H1 (cell line): ENCODE results near the gene LPIN2. TPM values are rescaled to one million over a fixed set of nuclear protein-coding genes. Genes with fewer than 3 reads are reported as not detected.

Experiments used
- CTCF ChIA-PET: fragments of 300-600 bp; sonication (Branson Sonifier 250); formaldehyde crosslinking; loops from one replicate; lab custom pipeline; 2021; ENCODE audit not compliant: partially characterized antibody; lab: Charles Lee
- POLR2A ChIA-PET: fragments of 300-600 bp; sonication (Branson Sonifier 250); formaldehyde crosslinking; loops from one replicate; lab custom pipeline; 2021; ENCODE audit warnings: inconsistent platforms; ENCODE audit not compliant: partially characterized antibody; lab: Charles Lee
- DNase-seq, 2 experiments: peaks; one replicate each; pipeline versions ENCODE4 v3.0.0 to v3.0.0-alpha.2; 2010 to 2022; ENCODE audit warnings: low spot score in 2 of 2, low read depth in 1 of 2, mixed read lengths in 1 of 2
- FAIRE-seq: peaks from 2 replicates; lab custom pipeline; 2011; peaks lifted over from hg19 to GRCh38; lab: Jason Lieb, UNC
- H2AFZ ChIP-seq: 2 replicates; pipeline ENCODE4 v1.8.1; 2012; ENCODE audit warnings: low read length, inconsistent platforms
- H2AK5ac ChIP-seq: 2 replicates; pipeline ENCODE4 v1.6.1; 2013; ENCODE audit warnings: low read depth, low read length
- H2BK120ac ChIP-seq: replicated peaks from 2 replicates; pipeline ENCODE3; 2013; ENCODE audit warnings: low read depth, low read length, inconsistent platforms
- H2BK12ac ChIP-seq: 2 replicates; pipeline ENCODE4 v1.6.1; 2013; ENCODE audit warnings: low read depth, low read length
- H2BK15ac ChIP-seq: 2 replicates; pipeline ENCODE4 v1.6.1; 2013; ENCODE audit warnings: low read length
- H2BK20ac ChIP-seq: 2 replicates; pipeline ENCODE4 v1.6.1; 2013; ENCODE audit warnings: low read length
- H2BK5ac ChIP-seq: 2 replicates; pipeline ENCODE4 v1.6.1; 2013; ENCODE audit warnings: low read depth, low read length
- H3K14ac ChIP-seq: 2 replicates; pipeline ENCODE4 v1.6.1; 2013; ENCODE audit warnings: inconsistent platforms; ENCODE audit not compliant: insufficient read length
- H3K18ac ChIP-seq: 2 replicates; pipeline ENCODE4 v1.6.1; 2013; ENCODE audit warnings: low read length; ENCODE audit errors: extremely low read depth
- H3K23ac ChIP-seq: 2 replicates; pipeline ENCODE4 v1.6.1; 2013; ENCODE audit warnings: inconsistent platforms; ENCODE audit not compliant: insufficient read length
- H3K23me2 ChIP-seq: 2 replicates; pipeline ENCODE4 v1.6.1; 2013; ENCODE audit warnings: low read depth, low read length
- H3K27ac ChIP-seq: 2 replicates; pipeline ENCODE4 v1.6.1; 2011; ENCODE audit warnings: low read depth, low read length, inconsistent platforms
- H3K27me3 ChIP-seq, 4 experiments: replicated peaks in 1 of 4; 1 replicate in 1 of 4; 2 replicates in 3 of 4; pipeline versions ENCODE4 v1.6.1 to v1.8.1; 2011 to 2013; ENCODE audit warnings: low read length in 3 of 4, mild to moderate bottlenecking in 3 of 4, inconsistent platforms in 2 of 4, mixed read lengths in 2 of 4, moderate library complexity in 1 of 4; ENCODE audit not compliant: control insufficient read depth in 3 of 4, insufficient read depth in 3 of 4; ENCODE audit errors: extremely low read depth in 1 of 4
- H3K36me3 ChIP-seq, 4 experiments: 2 replicates each; pipeline versions ENCODE4 v1.6.1 to v1.8.1; 2011 to 2013; ENCODE audit warnings: mild to moderate bottlenecking in 4 of 4, low read length in 3 of 4, moderate library complexity in 2 of 4, control low read depth in 1 of 4, inconsistent platforms in 1 of 4; ENCODE audit not compliant: insufficient read depth in 4 of 4, control insufficient read depth in 2 of 4
- H3K4ac ChIP-seq: replicated peaks from 2 replicates; pipeline ENCODE3; 2013; ENCODE audit warnings: low read length, low read depth, mixed read lengths, inconsistent platforms; ENCODE audit not compliant: insufficient read length
- H3K4me1 ChIP-seq, 4 experiments: replicated peaks in 1 of 4; 1 replicate in 1 of 4; 2 replicates in 3 of 4; pipeline versions ENCODE4 v1.6.1 to v1.8.1; 2011 to 2013; ENCODE audit warnings: low read length in 3 of 4, inconsistent platforms in 2 of 4, mixed read lengths in 1 of 4; ENCODE audit not compliant: insufficient read depth in 4 of 4, control insufficient read depth in 3 of 4
- H3K4me2 ChIP-seq, 2 experiments: 2 replicates each; pipeline versions ENCODE4 v1.6.1 to v1.8.1; 2011 to 2013; ENCODE audit warnings: low read depth in 2 of 2, low read length in 2 of 2, control low read depth in 1 of 2, inconsistent platforms in 1 of 2, mild to moderate bottlenecking in 1 of 2; ENCODE audit not compliant: insufficient read depth in 1 of 2
- H3K4me3 ChIP-seq, 4 experiments: fragments of 200-600, 300-600 bp in 1 of 4; sonication (generic), shearing (Covaris generic), sonication (Bioruptor Twin) in 1 of 4; 2 replicates each; pipeline versions ENCODE4 v1.5.1 to v1.8.1; 2011 to 2016; ENCODE audit warnings: low read length in 4 of 4, low read depth in 3 of 4, control low read depth in 2 of 4, inconsistent platforms in 2 of 4, mild to moderate bottlenecking in 2 of 4, mixed read lengths in 1 of 4, moderate library complexity in 1 of 4; ENCODE audit not compliant: insufficient read depth in 2 of 4; ENCODE audit errors: extremely low read depth in 1 of 4
- H3K56ac ChIP-seq: replicated peaks from 2 replicates; pipeline ENCODE3; 2013; ENCODE audit warnings: low read depth, mild to moderate bottlenecking, mixed read lengths, low read length, inconsistent platforms; ENCODE audit not compliant: insufficient read length
- H3K79me1 ChIP-seq: 2 replicates; pipeline ENCODE4 v1.6.1; 2013; ENCODE audit warnings: low read depth, low read length, control low read depth
- H3K79me2 ChIP-seq, 2 experiments: 2 replicates each; pipeline versions ENCODE4 v1.6.1 to v1.8.1; 2012 to 2013; ENCODE audit warnings: low read length in 2 of 2, mild to moderate bottlenecking in 2 of 2, inconsistent platforms in 1 of 2; ENCODE audit not compliant: insufficient read depth in 2 of 2, control insufficient read depth in 1 of 2
- H3K9ac ChIP-seq, 4 experiments: replicated peaks in 1 of 4; 1 replicate in 1 of 4; 2 replicates in 3 of 4; pipeline versions ENCODE4 v1.6.1 to v1.8.1; 2011 to 2013; ENCODE audit warnings: low read depth in 3 of 4, low read length in 3 of 4, control low read depth in 2 of 4, mild to moderate bottlenecking in 2 of 4, moderate library complexity in 2 of 4, inconsistent platforms in 1 of 4; ENCODE audit errors: extremely low read depth in 1 of 4
- H3K9me3 ChIP-seq, 2 experiments: 2 replicates each; pipeline versions ENCODE4 v1.6.1 to v1.8.1; 2012 to 2013; ENCODE audit warnings: mild to moderate bottlenecking in 2 of 2, moderate library complexity in 2 of 2, control low read depth in 1 of 2, inconsistent platforms in 1 of 2, low read depth in 1 of 2, low read length in 1 of 2, mixed read lengths in 1 of 2; ENCODE audit not compliant: insufficient read depth in 2 of 2
- H4K20me1 ChIP-seq, 2 experiments: replicated peaks in 1 of 2; 2 replicates each; pipeline versions ENCODE3 to v1.8.1; 2011 to 2013; ENCODE audit warnings: inconsistent platforms in 2 of 2, low read length in 2 of 2, mild to moderate bottlenecking in 1 of 2; ENCODE audit not compliant: insufficient read depth in 2 of 2, control insufficient read depth in 1 of 2
- H4K5ac ChIP-seq: 2 replicates; pipeline ENCODE4 v1.6.1; 2013; ENCODE audit warnings: low read length, low read depth, mixed read lengths, inconsistent platforms; ENCODE audit not compliant: insufficient read length
- H4K8ac ChIP-seq: 2 replicates; pipeline ENCODE4 v1.8.0; 2013; ENCODE audit warnings: mild to moderate bottlenecking, moderate library complexity, low read length, inconsistent platforms; ENCODE audit not compliant: insufficient read depth; ENCODE audit errors: extremely low read depth
- H4K91ac ChIP-seq: replicated peaks from 2 replicates; pipeline ENCODE3; 2013; ENCODE audit warnings: low read length, mixed read lengths, inconsistent platforms; ENCODE audit not compliant: insufficient read length
- BACH1 ChIP-seq: IDR thresholded peaks from 2 replicates; pipeline ENCODE4 v1.6.1; 2012; ENCODE audit warnings: low read length, improper control_type of control experiment
- CBX8 ChIP-seq: fragments of 300-800, 300-1000 bp; sonication (generic); IDR thresholded peaks from 2 replicates; pipeline ENCODE4 v1.7.1; 2016; ENCODE audit warnings: low read depth, low read length, borderline replicate concordance
- CHD2 ChIP-seq: IDR thresholded peaks from 2 replicates; pipeline ENCODE4 v1.6.1; 2012; ENCODE audit warnings: low read length, improper control_type of control experiment
- EGR1 ChIP-seq: IDR thresholded peaks from 2 replicates; pipeline ENCODE4 v1.6.1; 2011; ENCODE audit warnings: low read depth, low read length, borderline replicate concordance
- FOSL1 ChIP-seq: IDR thresholded peaks from 2 replicates; pipeline ENCODE4 v1.6.1; 2011; ENCODE audit warnings: mild to moderate bottlenecking, low read depth, low read length, moderate library complexity; ENCODE audit not compliant: insufficient read depth
- KDM4A ChIP-seq: IDR thresholded peaks from one replicate; pipeline ENCODE4 v1.7.1; 2012; ENCODE audit warnings: low read depth, mild to moderate bottlenecking, moderate library complexity, low read length, inconsistent platforms; ENCODE audit not compliant: severe bottlenecking
- NRF1 ChIP-seq: IDR thresholded peaks from 2 replicates; pipeline ENCODE4 v1.6.1; 2011; ENCODE audit warnings: mild to moderate bottlenecking, low read depth, low read length, improper control_type of control experiment
- POLR2A ChIP-seq, 2 experiments: IDR thresholded peaks; 1 replicate in 1 of 2; 2 replicates in 1 of 2; pipeline ENCODE4 v1.6.1; 2011; ENCODE audit warnings: low read depth in 2 of 2, low read length in 2 of 2, mild to moderate bottlenecking in 2 of 2; ENCODE audit errors: control extremely low read depth in 1 of 2
- RAD21 ChIP-seq, 2 experiments: IDR thresholded peaks in 1 of 2; conservative IDR thresholded peaks in 1 of 2; 2 replicates each; pipeline ENCODE4 v1.6.1; 2011; ENCODE audit warnings: low read depth in 2 of 2, low read length in 2 of 2, improper control_type of control experiment in 1 of 2, inconsistent platforms in 1 of 2, mild to moderate bottlenecking in 1 of 2, moderate library complexity in 1 of 2
- RFX5 ChIP-seq: IDR thresholded peaks from 2 replicates; pipeline ENCODE4 v1.6.1; 2011; ENCODE audit warnings: low read depth, low read length, improper control_type of control experiment, borderline replicate concordance
- RNF2 ChIP-seq: fragments of 200-900, 300-1000 bp; sonication (generic); IDR thresholded peaks from 2 replicates; pipeline ENCODE4 v1.7.1; 2016; ENCODE audit warnings: borderline replicate concordance, low read depth, mild to moderate bottlenecking, antibody characterized with exemption, low read length; ENCODE audit not compliant: poor library complexity, severe bottlenecking; ENCODE audit errors: missing control alignments
- RXRA ChIP-seq: IDR thresholded peaks from 2 replicates; pipeline ENCODE4 v1.6.1; 2011; ENCODE audit warnings: low read depth, mild to moderate bottlenecking, low read length, moderate library complexity; ENCODE audit not compliant: insufficient read depth
- SRF ChIP-seq: IDR thresholded peaks from 2 replicates; pipeline ENCODE4 v1.6.1; 2011; ENCODE audit warnings: mild to moderate bottlenecking, low read depth, low read length, moderate library complexity
- SUZ12 ChIP-seq: fragments of 200-600 bp; sonication (generic); IDR thresholded peaks from 2 replicates; pipeline ENCODE4 v1.6.1; 2012; ENCODE audit warnings: mild to moderate bottlenecking, inconsistent platforms, low read length, moderate library complexity, mixed read lengths
- TAF7 ChIP-seq: optimal IDR thresholded peaks from 2 replicates; pipeline ENCODE3; 2011; ENCODE audit warnings: low read depth, mild to moderate bottlenecking, inconsistent platforms, low read length, moderate library complexity, borderline replicate concordance
- WGBS, 2 experiments: shearing (Covaris generic) in 1 of 2; methylation state at CpG; one replicate each; pipeline versions ENCODE4 v1.1.6 to v1.1.7; 2013 to 2015; ENCODE audit warnings: low lambda C conversion rate in 2 of 2, mixed read lengths in 2 of 2, inconsistent platforms in 1 of 2, low coverage in 1 of 2, missing lambda C conversion rate in 1 of 2; ENCODE audit not compliant: insufficient replicate concordance in 2 of 2, insufficient coverage in 1 of 2, insufficient read length in 1 of 2; ENCODE audit errors: extremely low coverage in 1 of 2, missing lambda C conversion rate in 1 of 2; 5-methylcytosine and 5-hydroxymethylcytosine counted together
- polyA plus RNA-seq, 7 experiments: library from polyadenylated mRNA; depleted of rRNA in 3 of 7; stranded (reverse) in 5 of 7; unstranded in 2 of 7; fragments of >200 nt in 5 of 7; fragments of 200-250 nt in 2 of 7; gene quantifications; 1 replicate in 5 of 7; 2 replicates in 1 of 7; 4 replicates in 1 of 7; pipeline versions ENCODE4 v1.2.1 to v1.2.3, GENCODE V29; 2011 to 2013; ENCODE audit warnings: missing spikeins in 2 of 7, mixed read lengths in 2 of 7
- total RNA-seq: library from RNA; stranded (reverse); fragmentation: NEBNext Ultra II Directional; extraction: Animal tissue kit (Norgen Biotek cat#: 25700); gene quantifications from 2 replicates; pipeline ENCODE4 v1.2.1, GENCODE V29; 2021

Gene LPIN2
- total and polyA plus RNA-seq, 2 of the 8 experiments (the other 6 are each of a cell fraction or from before 2014, with no cell fraction given), result 7.4 to 14.2 TPM

DNA sequence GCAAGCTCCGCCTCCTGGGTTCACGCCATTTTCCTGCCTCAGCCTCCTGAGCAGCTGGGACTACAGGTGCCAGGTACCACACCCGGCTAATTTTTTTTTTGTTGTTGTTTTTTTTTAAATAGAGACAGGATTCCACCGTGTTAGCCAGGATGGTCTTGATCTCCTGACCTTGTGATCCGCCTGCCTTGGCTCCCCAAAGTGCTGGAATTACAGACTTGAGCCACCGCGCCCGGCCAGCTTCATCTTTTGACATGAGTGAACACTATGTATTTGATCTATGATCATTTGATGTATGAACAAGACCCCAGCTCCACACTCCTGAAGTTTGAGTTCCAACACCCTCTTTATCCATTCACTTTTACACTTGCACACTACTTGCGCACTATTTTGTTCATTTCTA lies 43.4 kb upstream of the LPIN2 start:
- H3K4me1 ChIP-seq, result no peaks in the 10 kb centered on the region
- no peaks in the 10 kb centered on the region for H3K23me2 ChIP-seq
- H4K91ac ChIP-seq, result no peak overlapping the region
- H3K79me1 ChIP-seq, result no peaks in the 10 kb centered on the region
- FAIRE-seq, result no peak
- H2AFZ ChIP-seq, result no peak overlapping the region
- POLR2A ChIA-PET, result no interaction called here
- no peaks in the 10 kb centered on the region for H4K20me1 ChIP-seq
- no peak overlapping the region for H3K23ac ChIP-seq
- no peak overlapping the region for H2BK5ac ChIP-seq
- H3K14ac ChIP-seq, result no peak overlapping the region
- H3K27ac ChIP-seq, result no peak overlapping the region
- no peak overlapping the region for H3K4ac ChIP-seq
- no peaks in the 10 kb centered on the region for H3K27me3 ChIP-seq
- CTCF ChIA-PET, result interaction anchor here (1.0 to 2.5 kb wide), 6 partner anchors 12 to 95 kb away, joined by 3 to 6 read pairs (median 4); no protein-coding TSS in a partner anchor
- H3K18ac ChIP-seq, result no peak overlapping the region
- no peak overlapping the region for H2AK5ac ChIP-seq
- no peak overlapping the region for H4K8ac ChIP-seq
- 76% methylated on average over 9 of the region's 9 CpGs; no CpG with 5 or more reads in 1 of the 2 experiments for whole genome bisulfite sequencing, 2 experiments
- H2BK12ac ChIP-seq, result no peak overlapping the region
- no peaks in the 10 kb centered on the region for H3K79me2 ChIP-seq
- H4K5ac ChIP-seq, result no peak overlapping the region
- H3K9me3 ChIP-seq, result 0 out of 4 replicates have a peak, but pooled peaks cover 0 to 4% of the 10 kb centered on the region in 2 experiments
- H3K4me3 ChIP-seq, result no peak overlapping the region
- no peak overlapping the region for H3K9ac ChIP-seq
- H2BK120ac ChIP-seq, result no peak overlapping the region
- H3K56ac ChIP-seq, result no peak overlapping the region
- H2BK20ac ChIP-seq, result no peak overlapping the region
- no peak overlapping the region for H3K4me2 ChIP-seq
- H2BK15ac ChIP-seq, result no peak overlapping the region
- no peaks in the 10 kb centered on the region for H3K36me3 ChIP-seq
- no peak for DNase-seq
- TF ChIP-seq FOSL1, result no peak
- no peak for TF ChIP-seq KDM4A
- no peak for TF ChIP-seq CHD2
- TF ChIP-seq SUZ12, result no peak
- TF ChIP-seq TAF7, result no peak
- no peak for TF ChIP-seq EGR1
- TF ChIP-seq BACH1, result no peak
- TF ChIP-seq POLR2A (IDR thresholded peaks at IDR 0.05; ENCODE audit: control extremely low read depth in 1 of 2, low read depth in 2 of 2, low read length in 2 of 2), result no peak
- TF ChIP-seq RNF2, result no peak
- TF ChIP-seq RXRA, result no peak
- no peak for TF ChIP-seq SRF
- TF ChIP-seq RFX5, result no peak
- TF ChIP-seq CBX8, result no peak
- no peak for TF ChIP-seq NRF1
- no peak for TF ChIP-seq RAD21 (IDR thresholded peaks at IDR 0.05 in 1 of 2, conservative IDR thresholded peaks at IDR 0.05 in 1 of 2; ENCODE audit: low read depth in 2 of 2, low read length in 2 of 2)
